Thyroid gland (tissue), 4 donors: Measurements from ENCODE around the gene MYLK2. TPM values are rescaled to one million over a fixed set of nuclear protein-coding genes. Genes with fewer than 3 reads are reported as not detected.
"Not testable (repeated sequence)": the region's sequence is repeated elsewhere in the genome, so short reads cannot be mapped to it uniquely, and the experiment has no call there.

Experiments used
- DNase-seq, 2 donors: peaks; one replicate each; pipeline ENCODE4 v3.0.0-alpha.2; 2019
- H3K27ac ChIP-seq, 3 donors: fragments of 200-600 bp; sonication (generic); 1 replicate in 2 of 3; 2 replicates in 1 of 3; pipeline ENCODE4 v1.5.1; 2016 to 2019; ENCODE audit warnings: mild to moderate bottlenecking in 1 of 3, moderate library complexity in 1 of 3
- H3K27me3 ChIP-seq: fragments of 200-600 bp; sonication (generic); one replicate; pipeline ENCODE4 v1.5.1; 2019
- H3K36me3 ChIP-seq, 2 donors: fragments of 200-600 bp; sonication (generic); one replicate each; pipeline ENCODE4 v1.5.1; 2016 to 2019
- H3K4me1 ChIP-seq, 2 donors: fragments of 200-600 bp; sonication (generic); one replicate each; pipeline ENCODE4 v1.5.1; 2017 to 2019
- H3K4me3 ChIP-seq, 3 donors: fragments of 200-600 bp; sonication (generic); replicated peaks in 1 of 3; 1 replicate in 2 of 3; 2 replicates in 1 of 3; pipeline ENCODE4 v1.5.1; 2016; ENCODE audit warnings: mild to moderate bottlenecking in 1 of 3
- H3K9me3 ChIP-seq: fragments of 200-600 bp; sonication (generic); one replicate; pipeline ENCODE4 v1.5.1; 2017
- CTCF ChIP-seq, 6 experiments: fragments of 200-600 bp in 3 of 6; fragments of 450-650 bp in 3 of 6; sonication (generic) in 3 of 6; IDR thresholded peaks; one replicate each; pipeline ENCODE4 v1.5.1; 2016 to 2019; ENCODE audit warnings: antibody characterized with exemption in 6 of 6, mild to moderate bottlenecking in 2 of 6, inconsistent platforms in 1 of 6, moderate library complexity in 1 of 6
- POLR2A ChIP-seq, 2 donors: fragments of 450-650 bp; IDR thresholded peaks; one replicate each; pipeline ENCODE4 v1.6.1; 2017; ENCODE audit warnings: antibody characterized with exemption in 2 of 2, mild to moderate bottlenecking in 2 of 2, moderate library complexity in 1 of 2
- WGBS, 2 donors: methylation state at CpG; one replicate each; pipeline ENCODE4 v1.1.5; 2017; 5-methylcytosine and 5-hydroxymethylcytosine counted together
- intact Hi-C: fragments of 100-400 bp; cut with DNase I; formaldehyde crosslinking; loops from one replicate; pipeline ENCODE4 v1.15.1; 2023
- total RNA-seq, 4 donors: library from RNA; depleted of rRNA; stranded (reverse); fragments of >200 nt; gene quantifications; one replicate each; pipeline ENCODE4 v1.2.3, GENCODE V29; 2016

The MYLK2 gene
- total RNA-seq, 4 donors from 2014 or later = 0.22 to 0.83 TPM; not detected in 2

- Histone ChIP-seq H3K27ac (peak overlapping the region; percentile 59 to 65 (median 62)), H3K27me3 (no peaks in the 10 kb centered on the region), H3K9me3 (no peaks in the 10 kb centered on the region), H3K4me1 (peaks cover 48 to 54% of the 10 kb centered on the region in 2 donors), H3K4me3 (no peak overlapping the region), H3K36me3 (no peaks in the 10 kb centered on the region)
- DNase-seq = no peak
- TF ChIP-seq POLR2A (IDR thresholded peaks at IDR 0.05) = no peak
- intact Hi-C loops = no loop called here
- WGBS, 2 donors = 38 to 47% methylated on average over 3 of the region's 3 CpGs
These were observed 9.5 kb upstream of the MYLK2 start for GRCh38 chr20:31809661-31810060.

GRCh38 chr20:31811198-31811597 lies 8.0 kb upstream of the MYLK2 start:
- Histone ChIP-seq H3K27ac (peak overlapping the region in 2 of 3 donors; percentile 59 to 62), H3K4me3 (no peak overlapping the region), H3K36me3 (no peaks in the 10 kb centered on the region), H3K9me3 (no peaks in the 10 kb centered on the region), H3K27me3 (no peaks in the 10 kb centered on the region), H3K4me1 (peaks cover 62 to 69% of the 10 kb centered on the region in 2 donors)
- intact Hi-C loops = no loop called here
- DNase-seq = no peak
- 6 to 44% methylated on average over 2 to 4 of the region's 4 CpGs for WGBS, 2 donors
- no peak for TF ChIP-seq POLR2A (IDR thresholded peaks at IDR 0.05)
- no peak for TF ChIP-seq CTCF (IDR thresholded peaks at IDR 0.05)

GRCh38 chr20:31811796-31812728 lies 7.1 kb upstream of the MYLK2 start:
- peak overlapping the region in 2 of 3 donors; percentile 9 to 82 for H3K27ac ChIP-seq
- H3K9me3 ChIP-seq = no peaks in the 10 kb centered on the region
- no peak overlapping the region for H3K4me3 ChIP-seq
- 56 to 64% methylated on average over 12 to 13 of the region's 15 CpGs for WGBS, 2 donors
- no peak for DNase-seq
- H3K27me3 ChIP-seq = no peaks in the 10 kb centered on the region
- peaks cover 62 to 78% of the 10 kb centered on the region in 2 donors for H3K4me1 ChIP-seq
- intact Hi-C loops = no loop called here
- no peak for TF ChIP-seq CTCF (IDR thresholded peaks at IDR 0.05)
- TF ChIP-seq POLR2A (IDR thresholded peaks at IDR 0.05) = no peak
- no peaks in the 10 kb centered on the region for H3K36me3 ChIP-seq

- TF ChIP-seq POLR2A (IDR thresholded peaks at IDR 0.05) (no peak), CTCF (IDR thresholded peaks at IDR 0.05) (no peak)
- Histone ChIP-seq H3K9me3 (no peaks in the 10 kb centered on the region), H3K36me3 (no peaks in the 10 kb centered on the region), H3K27ac (peak overlapping the region; percentile 81 to 82 (median 81)), H3K4me1 (peaks cover 65 to 91% of the 10 kb centered on the region in 2 donors), H3K4me3 (no peak overlapping the region), H3K27me3 (no peaks in the 10 kb centered on the region)
- intact Hi-C loops = no loop called here
- peak; percentile 56 to 60 for DNase-seq
These were observed 5.5 kb upstream of the MYLK2 start for GRCh38 chr20:31813611-31814010.

GRCh38 chr20:31814142-31814541 lies 5.0 kb upstream of the MYLK2 start:
- DNase-seq = peak; percentile 53 to 54
- Histone ChIP-seq H3K4me1 (peaks cover 70 to 95% of the 10 kb centered on the region in 2 donors), H3K27ac (peak overlapping the region; percentile 81 to 82 (median 81))
- H3K27me3 ChIP-seq, H3K9me3 ChIP-seq, intact Hi-C loops, H3K4me3 ChIP-seq, H3K36me3 ChIP-seq: not testable (repeated sequence)
- WGBS, 2 donors = 35 to 37% methylated on average over 7 of the region's 7 CpGs
